Measurements from ENCODE around the gene TRIM69. TPM values are rescaled to one million over a fixed set of nuclear protein-coding genes. Genes with fewer than 3 reads are reported as not detected.

TRIM69 gene
- total RNA-seq, 1 experiment from 2014 or later: 10.8 TPM

GRCh38 chr15:44710236-44711095, 25.9 kb upstream of the TRIM69 start:
- Histone ChIP-seq H3K36me3 (ENCODE audit: low read depth, low read length) (peaks cover 3% of the 10 kb centered on the region), H3K27ac (ENCODE audit: low read length) (peak overlapping the region; percentile 41), H3K4me3 (ENCODE audit: low read length) (peak overlapping the region; percentile 76), H3K4me2 (ENCODE audit: low read length) (peak overlapping the region; percentile 90), H3K4me1 (ENCODE audit: insufficient read depth, low read length) (peaks cover 21% of the 10 kb centered on the region), H3K9me3 (ENCODE audit: low read length) (no peaks in the 10 kb centered on the region), H3K27me3 (ENCODE audit: low read length) (no peaks in the 10 kb centered on the region), H3F3A (ENCODE audit: low read length, unreplicated experiment) (no peaks in the 10 kb centered on the region), H3K9ac (ENCODE audit: low read length) (peak overlapping the region; percentile 85), H3K9me2 (replicated peaks; ENCODE audit: low read length) (no peaks in the 10 kb centered on the region), H4K20me1 (ENCODE audit: low read length) (peaks cover 6% of the 10 kb centered on the region; the same call in 1 of the 2 replicates), H2AFZ (ENCODE audit: low read length) (peak overlapping the region; percentile 91), H3K79me2 (ENCODE audit: low read length) (peaks cover 37% of the 10 kb centered on the region)
- TF ChIP-seq CTCF (conservative IDR thresholded peaks at IDR 0.05; ENCODE audit: low read depth, low read length) (peak; percentile 69), EZH2phosphoT487 (IDR thresholded peaks at IDR 0.05; ENCODE audit: borderline replicate concordance, low read length) (no peak), EZH2 (IDR thresholded peaks at IDR 0.05; ENCODE audit: low read length, unreplicated experiment) (no peak)
- POLR2A ChIA-PET (ENCODE audit: unreplicated experiment): interaction anchor here (0.6 to 3.5 kb wide), 4 partner anchors 18 to 607 kb away, joined by 3 to 28 read pairs (median 4); partner anchors contain the start of gene SPG11
- no peak for ATAC-seq
- TSS peak; percentile 67 for BruUV-seq (replicated peaks)
- DNase-seq: peak; percentile 18
- intact Hi-C loops (cut with micrococcal nuclease): loop anchor here (1.0 kb wide), 1 partner anchor 47 kb away; the partner anchor contains the start of gene SPG11
- CTCF ChIA-PET: interaction anchor here (0.6 to 1.5 kb wide), 4 partner anchors 16 to 46 kb away, joined by 3 to 8 read pairs (median 4); no protein-coding TSS in a partner anchor

GRCh38 chr15:44711096-44711742, 25.1 kb upstream of the TRIM69 start, which contains the start of the genes B2M and PATL2:
B2M (plus strand) TSS chr15:44711517; CDS start chr15:44711547, 30 bp downstream.
PATL2 (minus strand) TSS chr15:44711323; CDS start chr15:44676490, 34,833 bp downstream.
- ATAC-seq: peak; percentile 88

More at GRCh38 chr15:44711096-44711742, 25.1 kb upstream of the TRIM69 start, which contains the start of the genes B2M and PATL2:
- Histone ChIP-seq H3K27me3 (ENCODE audit: low read length) (no peaks in the 10 kb centered on the region), H4K20me1 (ENCODE audit: low read length) (peaks cover 6% of the 10 kb centered on the region; the same call in 1 of the 2 replicates), H3K36me3 (ENCODE audit: low read depth, low read length) (peaks cover 11% of the 10 kb centered on the region), H3K4me1 (ENCODE audit: insufficient read depth, low read length) (peaks cover 21% of the 10 kb centered on the region), H3K27ac (ENCODE audit: low read length) (peak within 1 kb of the TSS; percentile 44), H3F3A (ENCODE audit: low read length, unreplicated experiment) (no peaks in the 10 kb centered on the region), H3K9ac (ENCODE audit: low read length) (peak within 1 kb of the TSS; percentile 85), H3K4me2 (ENCODE audit: low read length) (peak within 1 kb of the TSS; percentile 90), H2AFZ (ENCODE audit: low read length) (peak within 1 kb of the TSS; percentile 91), H3K79me2 (ENCODE audit: low read length) (peaks cover 37% of the 10 kb centered on the region), H3K4me3 (ENCODE audit: low read length) (peak within 1 kb of the TSS; percentile 76), H3K9me3 (ENCODE audit: low read length) (no peaks in the 10 kb centered on the region), H3K9me2 (replicated peaks; ENCODE audit: low read length) (no peaks in the 10 kb centered on the region)
- CTCF ChIA-PET: interaction anchor here (0.6 to 1.5 kb wide), 5 partner anchors 15 to 47 kb away, joined by 3 to 8 read pairs (median 4); no protein-coding TSS in a partner anchor
- no TSS peak for BruUV-seq (replicated peaks)
- intact Hi-C loops (cut with micrococcal nuclease): loop anchor here (1.0 kb wide), 1 partner anchor 48 kb away; the partner anchor contains the start of gene SPG11
- no peak for TF ChIP-seq EZH2phosphoT487 (IDR thresholded peaks at IDR 0.05; ENCODE audit: borderline replicate concordance, low read length)
- no peak for TF ChIP-seq EZH2 (IDR thresholded peaks at IDR 0.05; ENCODE audit: low read length, unreplicated experiment)
- TF ChIP-seq CTCF (conservative IDR thresholded peaks at IDR 0.05; ENCODE audit: low read depth, low read length): no peak; the same call in 1 of the 2 replicates
- DNase-seq: peak; percentile 98
- POLR2A ChIA-PET (ENCODE audit: unreplicated experiment): interaction anchor here (0.6 to 3.5 kb wide), 5 partner anchors 17 to 608 kb away, joined by 3 to 28 read pairs (median 4); partner anchors contain the start of gene SPG11
